Activated T-cell treated with anti-CD3 and anti-CD28 coated beads, Interleukin-2, amount 50 U/mL, for 72 hours (primary cell): ENCODE results near the gene IVD. TPM values are rescaled to one million over a fixed set of nuclear protein-coding genes. Genes with fewer than 3 reads are reported as not detected.
A peak's percentile ranks its signal among the peaks of the same experiment; 100 is the strongest.

Experiments used
- ATAC-seq, 2 donors: fragments of 150-1000 bp; cut with Tn5 transposase; replicated peaks in 1 of 2; 2 replicates each; pipeline ENCODE4 v1.10.0; 2021; ENCODE audit warnings: moderate library complexity in 2 of 2, mild to moderate bottlenecking in 1 of 2
- DNase-seq, 2 donors: peaks; one replicate each; pipeline ENCODE4 v3.0.0; 2021 to 2022; ENCODE audit warnings: mixed read lengths in 1 of 2
- H3K27ac Mint-ChIP-seq: one replicate; pipeline ENCODE4 v1.8.0; 2022; ENCODE audit warnings: mild to moderate bottlenecking, moderate library complexity, mixed read lengths
- H3K27me3 Mint-ChIP-seq: one replicate; pipeline ENCODE4 v1.8.0; 2022; ENCODE audit warnings: low read depth, mixed read lengths
- H3K36me3 Mint-ChIP-seq, 2 donors: one replicate each; pipeline ENCODE4 v1.8.0; 2022; ENCODE audit warnings: mixed read lengths in 2 of 2, mild to moderate bottlenecking in 1 of 2; ENCODE audit not compliant: insufficient read depth in 2 of 2
- H3K4me1 Mint-ChIP-seq: one replicate; pipeline ENCODE4 v1.8.0; 2022; ENCODE audit warnings: low read depth, mixed read lengths
- H3K4me3 Mint-ChIP-seq, 2 donors: one replicate each; pipeline ENCODE4 v1.8.0; 2022; ENCODE audit warnings: mild to moderate bottlenecking in 2 of 2, mixed read lengths in 2 of 2, moderate library complexity in 2 of 2
- H3K9me3 Mint-ChIP-seq, 2 donors: one replicate each; pipeline ENCODE4 v1.8.0; 2022; ENCODE audit warnings: mixed read lengths in 2 of 2
- total RNA-seq, 2 donors: library from RNA; stranded (reverse); gene quantifications; one replicate each; pipeline ENCODE4 v1.2.3, GENCODE V29; 2022

The IVD gene
- total RNA-seq, 2 donors from 2014 or later: 61.2 to 75.5 TPM

DNA sequence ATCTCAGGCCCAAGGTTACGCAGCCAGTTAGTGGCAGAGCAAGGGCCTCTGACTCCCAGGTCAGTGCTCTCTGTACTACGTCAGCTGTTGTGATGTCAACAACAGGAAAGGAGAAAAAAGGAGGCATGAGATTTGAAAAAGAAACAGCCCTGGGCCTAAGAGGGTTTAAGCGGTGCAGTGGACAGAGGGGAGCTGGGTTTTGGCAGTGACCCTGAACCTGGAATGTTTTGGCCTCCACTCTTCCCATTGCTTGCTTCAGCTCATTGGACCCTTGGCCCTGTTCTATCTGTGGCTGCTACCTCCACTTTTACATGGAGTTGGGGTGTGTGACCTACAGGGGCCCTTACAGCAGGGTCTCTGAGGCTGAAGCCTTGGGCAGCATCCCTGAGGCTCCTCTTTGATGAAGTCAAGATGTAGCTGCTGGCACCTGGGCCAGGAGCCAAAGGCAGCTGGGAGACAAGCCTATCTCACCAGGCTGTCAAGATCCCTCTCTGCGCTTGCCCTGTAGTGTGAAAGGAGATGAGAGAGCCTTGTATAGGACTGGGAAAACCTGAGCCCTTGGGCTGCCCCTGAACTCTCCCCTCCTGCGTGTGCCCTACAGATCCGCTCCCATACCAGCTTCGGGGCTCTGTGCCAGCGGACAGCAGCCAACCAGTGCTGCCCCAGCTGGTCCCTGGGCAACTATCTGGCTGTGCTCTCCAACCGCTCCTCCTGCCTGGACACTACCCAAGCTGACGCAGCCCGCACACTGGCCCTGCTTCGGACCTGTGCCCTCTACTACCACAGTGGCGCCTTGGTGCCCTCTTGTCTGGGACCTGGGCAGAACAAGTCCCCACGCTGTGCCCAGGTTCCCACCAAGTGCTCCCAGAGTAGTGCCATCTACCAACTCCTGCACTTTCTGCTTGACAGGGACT lies 38.9 kb upstream of the IVD start:
- no peak overlapping the region for H3K27ac Mint-ChIP-seq
- no peaks in the 10 kb centered on the region for H3K9me3 Mint-ChIP-seq
- ATAC-seq (no peak), DNase-seq (no peak)
- H3K4me3 Mint-ChIP-seq: peak overlapping the region; percentile 73 to 75
- peaks cover 19% of the 10 kb centered on the region for H3K4me1 Mint-ChIP-seq
- no peaks in the 10 kb centered on the region for H3K36me3 Mint-ChIP-seq
- H3K27me3 Mint-ChIP-seq: no peaks in the 10 kb centered on the region

DNA sequence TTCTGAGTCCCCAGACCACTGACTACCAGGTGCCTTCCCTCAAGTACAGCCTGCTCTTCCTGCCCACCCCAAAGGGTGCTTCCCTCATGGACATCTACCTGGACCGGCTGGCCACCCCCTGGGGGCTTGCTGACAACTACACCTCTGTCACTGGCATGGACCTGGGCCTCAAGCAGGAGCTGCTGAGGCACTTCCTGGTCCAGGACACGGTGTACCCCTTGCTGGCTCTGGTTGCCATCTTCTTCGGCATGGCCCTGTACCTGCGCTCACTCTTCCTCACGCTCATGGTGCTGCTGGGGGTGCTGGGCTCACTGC lies 38.3 kb upstream of the IVD start:
- Mint-ChIP-seq H3K9me3 (no peaks in the 10 kb centered on the region), H3K4me3 (peak overlapping the region; percentile 73 to 75), H3K27me3 (no peaks in the 10 kb centered on the region), H3K27ac (no peak overlapping the region), H3K4me1 (peaks cover 19% of the 10 kb centered on the region), H3K36me3 (no peaks in the 10 kb centered on the region)
- DNase-seq: no peak
- ATAC-seq: no peak

DNA sequence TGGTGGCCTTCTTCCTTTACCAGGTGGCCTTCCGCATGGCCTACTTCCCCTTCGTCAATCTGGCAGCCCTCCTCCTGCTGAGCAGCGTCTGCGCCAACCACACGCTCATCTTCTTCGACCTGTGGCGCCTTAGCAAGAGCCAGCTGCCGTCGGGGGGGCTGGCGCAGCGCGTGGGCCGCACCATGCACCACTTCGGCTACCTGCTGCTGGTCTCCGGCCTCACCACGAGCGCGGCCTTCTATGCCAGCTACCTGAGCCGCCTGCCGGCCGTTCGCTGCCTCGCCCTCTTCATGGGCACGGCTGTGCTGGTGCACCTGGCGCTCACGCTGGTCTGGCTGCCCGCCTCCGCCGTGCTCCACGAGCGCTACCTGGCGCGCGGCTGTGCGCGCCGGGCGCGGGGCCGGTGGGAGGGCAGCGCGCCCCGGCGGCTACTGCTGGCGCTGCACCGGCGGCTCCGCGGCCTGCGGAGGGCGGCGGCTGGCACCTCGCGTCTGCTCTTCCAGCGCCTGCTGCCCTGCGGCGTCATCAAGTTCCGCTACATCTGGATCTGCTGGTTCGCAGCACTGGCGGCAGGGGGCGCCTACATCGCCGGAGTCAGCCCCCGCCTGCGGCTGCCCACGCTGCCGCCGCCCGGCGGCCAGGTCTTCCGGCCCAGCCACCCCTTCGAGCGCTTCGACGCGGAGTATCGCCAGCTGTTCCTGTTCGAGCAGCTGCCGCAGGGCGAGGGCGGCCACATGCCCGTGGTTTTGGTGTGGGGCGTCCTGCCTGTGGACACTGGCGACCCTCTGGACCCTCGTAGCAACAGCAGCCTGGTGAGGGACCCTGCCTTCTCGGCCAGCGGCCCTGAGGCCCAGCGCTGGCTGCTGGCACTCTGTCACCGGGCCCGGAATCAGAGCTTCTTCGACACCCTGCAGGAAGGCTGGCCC lies 37.6 kb upstream of the IVD start:
- no peak overlapping the region for H3K27ac Mint-ChIP-seq
- H3K4me1 Mint-ChIP-seq: peaks cover 19% of the 10 kb centered on the region
- no peaks in the 10 kb centered on the region for H3K36me3 Mint-ChIP-seq
- no peaks in the 10 kb centered on the region for H3K27me3 Mint-ChIP-seq
- H3K9me3 Mint-ChIP-seq: no peaks in the 10 kb centered on the region
- ATAC-seq (peak; percentile 96), DNase-seq (peak; percentile 90 to 91)
- peak overlapping the region; percentile 73 to 75 for H3K4me3 Mint-ChIP-seq

DNA sequence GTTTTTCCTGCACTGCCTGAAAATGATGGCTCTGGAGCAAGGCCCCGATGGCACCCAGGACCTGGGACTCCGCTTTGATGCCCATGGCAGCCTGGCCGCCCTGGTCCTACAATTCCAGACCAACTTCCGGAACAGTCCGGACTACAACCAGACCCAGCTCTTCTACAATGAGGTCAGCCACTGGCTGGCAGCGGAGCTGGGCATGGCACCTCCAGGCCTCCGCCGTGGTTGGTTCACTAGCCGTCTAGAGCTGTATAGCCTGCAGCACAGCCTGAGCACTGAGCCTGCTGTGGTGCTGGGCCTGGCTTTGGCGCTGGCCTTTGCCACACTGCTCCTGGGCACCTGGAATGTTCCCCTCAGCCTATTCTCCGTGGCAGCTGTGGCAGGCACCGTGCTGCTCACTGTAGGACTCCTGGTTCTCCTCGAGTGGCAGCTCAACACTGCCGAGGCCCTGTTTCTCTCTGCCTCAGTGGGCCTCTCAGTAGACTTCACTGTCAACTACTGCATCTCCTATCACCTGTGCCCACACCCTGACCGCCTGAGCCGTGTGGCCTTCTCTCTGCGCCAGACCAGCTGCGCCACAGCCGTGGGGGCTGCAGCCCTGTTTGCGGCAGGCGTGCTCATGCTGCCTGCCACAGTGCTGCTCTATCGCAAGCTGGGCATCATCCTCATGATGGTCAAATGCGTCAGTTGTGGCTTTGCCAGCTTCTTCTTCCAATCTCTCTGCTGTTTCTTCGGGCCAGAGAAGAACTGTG lies 36.7 kb upstream of the IVD start:
- Mint-ChIP-seq H3K36me3 (no peaks in the 10 kb centered on the region), H3K9me3 (no peaks in the 10 kb centered on the region), H3K27me3 (no peaks in the 10 kb centered on the region), H3K27ac (no peak overlapping the region), H3K4me1 (peaks cover 19% of the 10 kb centered on the region), H3K4me3 (peak overlapping the region in 1 of 2 donors; percentile 47)
- no peak for DNase-seq
- ATAC-seq: no peak

DNA sequence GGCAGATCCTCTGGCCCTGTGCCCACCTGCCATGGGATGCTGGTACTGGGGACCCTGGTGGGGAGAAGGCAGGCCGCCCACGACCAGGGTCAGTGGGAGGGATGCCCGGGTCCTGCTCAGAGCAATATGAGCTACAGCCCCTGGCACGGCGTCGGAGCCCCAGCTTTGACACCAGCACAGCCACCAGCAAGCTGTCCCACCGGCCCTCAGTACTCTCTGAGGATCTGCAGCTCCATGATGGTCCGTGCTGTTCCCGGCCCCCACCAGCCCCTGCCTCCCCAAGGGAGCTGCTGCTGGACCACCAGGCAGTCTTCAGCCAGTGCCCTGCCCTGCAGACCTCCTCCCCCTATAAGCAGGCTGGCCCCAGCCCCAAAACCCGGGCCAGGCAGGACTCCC lies 36.1 kb upstream of the IVD start:
- no peak for ATAC-seq
- no peaks in the 10 kb centered on the region for H3K27me3 Mint-ChIP-seq
- H3K36me3 Mint-ChIP-seq: no peaks in the 10 kb centered on the region
- no peak for DNase-seq
- no peak overlapping the region for H3K27ac Mint-ChIP-seq
- peak overlapping the region in 1 of 2 donors; percentile 44 for H3K4me3 Mint-ChIP-seq
- H3K9me3 Mint-ChIP-seq: no peaks in the 10 kb centered on the region
- H3K4me1 Mint-ChIP-seq: peaks cover 19% of the 10 kb centered on the region

DNA sequence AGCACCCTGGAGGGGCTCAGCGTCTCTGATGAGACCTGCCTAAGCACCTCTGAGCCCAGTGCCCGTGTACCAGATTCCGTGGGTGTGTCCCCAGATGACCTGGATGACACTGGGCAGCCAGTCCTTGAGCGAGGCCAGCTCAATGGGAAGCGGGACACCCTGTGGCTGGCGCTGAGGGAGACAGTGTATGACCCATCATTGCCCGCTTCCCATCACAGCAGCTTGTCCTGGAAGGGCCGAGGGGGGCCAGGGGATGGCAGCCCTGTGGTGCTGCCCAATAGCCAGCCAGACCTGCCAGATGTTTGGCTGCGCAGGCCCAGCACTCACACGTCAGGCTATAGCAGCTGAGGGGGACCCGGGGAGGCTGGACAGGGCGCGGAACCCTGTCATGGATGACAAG lies 35.6 kb upstream of the IVD start:
- Mint-ChIP-seq H3K27me3 (no peaks in the 10 kb centered on the region), H3K9me3 (no peaks in the 10 kb centered on the region), H3K4me1 (peaks cover 19% of the 10 kb centered on the region), H3K4me3 (no peak overlapping the region), H3K36me3 (no peaks in the 10 kb centered on the region), H3K27ac (no peak overlapping the region)
- no peak for DNase-seq
- no peak for ATAC-seq

DNA sequence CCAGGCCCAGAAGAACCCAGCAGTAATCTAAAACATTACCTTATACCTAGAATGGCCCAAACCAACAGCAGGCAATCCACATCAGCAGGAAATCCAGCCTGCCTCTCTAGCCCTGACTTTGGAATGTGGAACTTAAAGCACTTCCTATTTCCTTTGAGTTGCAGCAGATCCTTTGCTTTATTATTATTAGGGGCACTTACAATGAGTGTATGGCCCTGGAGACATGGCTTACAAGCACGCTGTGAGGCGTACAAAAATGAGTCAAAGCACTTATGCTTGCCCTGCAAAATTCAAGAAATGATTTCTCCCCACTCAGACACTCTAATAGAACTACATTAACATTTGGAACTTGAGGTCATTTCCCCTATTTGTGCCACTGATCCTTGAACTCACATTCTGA lies 32.6 kb upstream of the IVD start:
- H3K36me3 Mint-ChIP-seq: no peaks in the 10 kb centered on the region
- ATAC-seq: no peak
- no peaks in the 10 kb centered on the region for H3K27me3 Mint-ChIP-seq
- no peak overlapping the region for H3K27ac Mint-ChIP-seq
- H3K9me3 Mint-ChIP-seq: no peaks in the 10 kb centered on the region
- DNase-seq: no peak
- H3K4me3 Mint-ChIP-seq: no peak overlapping the region
- H3K4me1 Mint-ChIP-seq: no peaks in the 10 kb centered on the region

DNA sequence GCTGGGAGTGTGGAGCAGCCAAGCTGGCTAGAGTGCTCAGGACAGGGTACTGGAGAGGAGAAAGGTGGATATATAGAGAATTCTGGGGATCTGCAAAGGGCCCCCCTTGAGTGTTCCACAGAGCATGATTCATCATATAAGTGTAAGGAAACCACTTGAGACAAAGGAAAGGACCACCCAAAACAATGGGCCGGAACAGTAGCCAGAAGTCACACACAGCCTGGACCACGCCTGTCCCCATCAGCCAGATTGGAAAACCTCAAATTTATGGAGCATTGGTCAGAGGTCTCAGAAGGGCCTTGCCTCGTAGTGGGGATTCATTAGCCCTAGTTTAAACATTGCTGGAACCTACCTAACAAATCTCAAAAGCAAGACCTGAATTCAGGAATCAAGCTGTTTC lies 28.0 kb upstream of the IVD start:
- no peak for DNase-seq
- no peaks in the 10 kb centered on the region for H3K27me3 Mint-ChIP-seq
- no peak for ATAC-seq
- peaks cover 3% of the 10 kb centered on the region for H3K4me1 Mint-ChIP-seq
- H3K36me3 Mint-ChIP-seq: no peaks in the 10 kb centered on the region
- H3K4me3 Mint-ChIP-seq: no peak overlapping the region
- H3K9me3 Mint-ChIP-seq: no peaks in the 10 kb centered on the region
- H3K27ac Mint-ChIP-seq: no peak overlapping the region

DNA sequence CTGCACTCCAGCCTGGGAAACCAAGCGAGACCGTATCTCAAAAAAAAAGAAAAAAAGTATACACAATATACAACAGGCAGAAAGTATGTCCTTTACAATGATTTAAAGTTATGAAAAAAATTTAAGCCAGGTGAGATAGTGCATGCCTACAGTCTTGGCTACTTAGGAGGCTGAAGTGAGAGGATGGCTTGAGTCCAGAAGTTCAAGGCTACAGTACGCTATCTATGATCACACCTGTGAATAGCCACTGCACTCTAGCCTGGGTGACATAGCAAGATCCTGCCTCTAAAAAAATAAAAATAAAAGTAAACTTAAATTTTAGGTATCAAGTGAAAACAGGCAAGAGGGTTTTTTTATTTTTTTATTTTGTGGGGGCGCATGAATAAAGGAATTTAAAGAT lies 26.2 kb upstream of the IVD start:
- Mint-ChIP-seq H3K27ac (no peak overlapping the region), H3K36me3 (peaks cover 0 to 6% of the 10 kb centered on the region in 2 donors), H3K4me1 (peaks cover 15% of the 10 kb centered on the region), H3K4me3 (no peak overlapping the region), H3K27me3 (no peaks in the 10 kb centered on the region), H3K9me3 (no peaks in the 10 kb centered on the region)
- DNase-seq (no peak), ATAC-seq (no peak)

DNA sequence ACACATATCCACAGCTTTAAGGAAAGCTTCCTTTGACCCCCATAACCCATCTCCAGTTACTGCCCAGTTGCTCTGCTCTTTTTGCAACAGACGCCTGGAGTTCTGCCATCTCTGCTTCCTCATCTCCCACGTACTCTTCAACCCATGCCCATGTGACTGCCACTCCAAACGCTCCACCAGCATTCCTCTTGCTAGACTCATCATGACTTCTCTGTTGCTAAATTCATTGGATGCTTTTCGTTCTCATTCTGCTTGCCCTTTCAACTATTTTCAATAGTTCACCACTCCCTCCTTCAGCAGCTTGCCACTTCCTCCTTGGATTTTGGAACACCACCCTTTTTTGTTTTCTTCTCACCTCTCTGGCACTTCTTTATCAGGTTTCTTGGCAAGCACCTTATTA lies 25.7 kb upstream of the IVD start:
- DNase-seq (no peak), ATAC-seq (no peak)
- no peaks in the 10 kb centered on the region for H3K9me3 Mint-ChIP-seq
- H3K4me3 Mint-ChIP-seq: no peak overlapping the region
- peaks cover 20% of the 10 kb centered on the region for H3K4me1 Mint-ChIP-seq
- H3K36me3 Mint-ChIP-seq: peaks cover 0 to 10% of the 10 kb centered on the region in 2 donors
- no peaks in the 10 kb centered on the region for H3K27me3 Mint-ChIP-seq
- H3K27ac Mint-ChIP-seq: no peak overlapping the region

DNA sequence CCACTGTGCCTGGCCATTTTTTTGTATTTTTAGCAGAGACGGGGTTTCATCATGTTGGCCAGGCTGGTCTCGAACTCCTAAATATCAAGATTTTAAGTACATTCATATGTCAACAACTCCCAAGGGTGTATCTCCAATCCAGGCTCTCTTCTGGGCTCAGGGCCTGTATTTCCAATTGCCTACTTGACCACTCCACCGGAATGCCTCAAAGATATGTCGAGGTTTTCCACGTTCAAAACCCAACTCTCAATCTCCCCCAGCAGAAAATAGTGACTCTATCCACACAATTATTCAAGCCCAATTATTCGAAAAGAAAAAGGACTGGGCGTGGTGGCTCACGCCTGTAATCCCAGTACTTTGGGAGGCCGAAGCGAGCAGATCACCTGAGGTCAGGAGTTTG lies 25.0 kb upstream of the IVD start:
- Mint-ChIP-seq H3K27ac (no peak overlapping the region), H3K9me3 (no peaks in the 10 kb centered on the region), H3K27me3 (no peaks in the 10 kb centered on the region), H3K4me3 (no peak overlapping the region), H3K36me3 (peaks cover 2 to 16% of the 10 kb centered on the region in 2 donors), H3K4me1 (peaks cover 22% of the 10 kb centered on the region)
- ATAC-seq (no peak), DNase-seq (no peak)

DNA sequence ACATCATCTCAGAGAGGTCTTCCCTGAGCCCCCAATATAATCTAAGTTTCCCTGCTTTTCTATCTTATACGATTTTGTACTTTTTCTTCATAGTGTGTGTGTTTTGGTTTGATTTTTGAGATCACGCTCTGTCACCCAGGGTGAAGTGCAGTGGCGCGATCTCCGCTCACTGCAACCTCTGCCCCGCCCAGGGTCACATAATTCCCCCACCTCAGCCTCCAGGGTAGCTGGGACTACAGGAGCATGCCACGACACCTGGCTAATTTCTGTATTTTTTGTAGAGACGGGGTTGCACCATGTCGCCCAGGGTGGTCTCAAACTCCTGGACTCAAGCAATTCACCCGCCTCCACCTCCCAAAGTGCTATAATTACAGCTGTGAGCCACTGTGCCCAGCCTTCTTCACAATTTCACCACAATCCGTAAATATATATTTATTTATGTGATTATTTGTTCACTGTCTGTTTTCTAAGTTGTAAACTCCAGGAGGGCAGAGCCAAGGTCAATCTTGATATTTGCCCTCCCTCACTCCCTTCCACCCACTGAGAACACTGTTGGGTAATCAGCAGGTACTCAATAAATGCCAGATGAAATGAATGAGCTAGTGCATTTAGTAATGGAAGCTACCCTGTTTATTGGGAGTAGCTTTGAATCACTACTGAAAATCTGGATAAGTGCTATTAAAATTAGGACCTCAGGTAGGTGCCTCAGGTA lies 23.6 kb upstream of the IVD start:
- no peaks in the 10 kb centered on the region for H3K9me3 Mint-ChIP-seq
- H3K27me3 Mint-ChIP-seq: no peaks in the 10 kb centered on the region
- H3K27ac Mint-ChIP-seq: no peak overlapping the region
- no peak overlapping the region for H3K4me3 Mint-ChIP-seq
- H3K4me1 Mint-ChIP-seq: peaks cover 22% of the 10 kb centered on the region
- H3K36me3 Mint-ChIP-seq: peaks cover 6 to 19% of the 10 kb centered on the region in 2 donors
- DNase-seq (no peak), ATAC-seq (no peak)
